Hematopoietic multipotent progenitor cell (in vitro differentiated cells): ENCODE data around the gene SLC7A1. TPM values are rescaled to one million over a fixed set of nuclear protein-coding genes. Genes with fewer than 3 reads are reported as not detected.

Source experiments
- DNase-seq, 3 donors: peaks; one replicate each; pipeline ENCODE4 v3.0.0-alpha.2; 2011 to 2015; ENCODE audit warnings: low read depth in 2 of 3, low spot score in 2 of 3
- total RNA-seq: library from RNA; depleted of rRNA; stranded (reverse); fragments of >200 nt; gene quantifications from one replicate; pipeline ENCODE4 v1.2.3, GENCODE V29; 2012

The SLC7A1 gene
- total RNA-seq, 1 donor: 17.2 TPM

- no peak for DNase-seq
Observed at GRCh38 chr13:29562786-29563438, 32.6 kb downstream of the SLC7A1 start.

DNA sequence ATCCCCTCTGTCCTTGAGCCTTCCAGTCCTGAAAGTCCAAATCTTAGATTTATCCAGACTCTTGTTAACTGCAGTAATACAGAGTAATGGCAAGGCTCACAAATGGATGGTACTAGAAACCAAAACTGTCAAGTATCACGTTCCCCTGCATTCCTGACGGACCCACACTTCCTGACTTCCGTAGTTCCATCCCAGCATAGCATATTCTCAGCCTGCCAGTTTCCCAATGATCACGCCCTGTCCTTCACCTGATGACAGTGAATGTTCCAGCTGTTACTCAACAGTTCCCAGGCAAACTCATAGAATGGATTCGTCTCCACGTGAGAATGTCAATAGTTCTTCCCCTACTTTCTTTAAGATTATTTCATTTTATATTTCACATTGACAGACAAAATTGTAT is 33.6 kb downstream of the SLC7A1 start:
- no peak for DNase-seq

DNA sequence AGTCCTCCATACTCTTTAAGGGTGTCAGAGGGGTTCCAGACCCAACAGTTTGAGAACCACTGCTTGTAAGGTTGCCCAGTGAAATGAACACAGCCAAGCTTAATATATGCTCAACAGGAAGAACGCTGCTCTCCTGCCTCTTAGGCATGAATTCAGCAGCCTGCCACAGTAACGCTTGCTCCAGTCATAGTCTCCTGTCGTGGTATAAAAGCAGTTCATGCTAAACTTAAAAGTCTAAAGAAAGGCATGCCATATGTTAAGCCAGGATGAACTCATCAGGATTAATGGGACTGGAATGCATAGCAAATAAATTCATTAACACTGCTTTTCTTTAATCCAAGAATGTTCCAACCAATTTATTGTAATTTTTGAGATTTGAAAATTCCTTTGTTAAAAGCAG is 38.7 kb downstream of the SLC7A1 start:
- DNase-seq: no peak

GRCh38 chr13:29551214-29551613 is 44.3 kb downstream of the SLC7A1 start:
- no peak for DNase-seq

DNA sequence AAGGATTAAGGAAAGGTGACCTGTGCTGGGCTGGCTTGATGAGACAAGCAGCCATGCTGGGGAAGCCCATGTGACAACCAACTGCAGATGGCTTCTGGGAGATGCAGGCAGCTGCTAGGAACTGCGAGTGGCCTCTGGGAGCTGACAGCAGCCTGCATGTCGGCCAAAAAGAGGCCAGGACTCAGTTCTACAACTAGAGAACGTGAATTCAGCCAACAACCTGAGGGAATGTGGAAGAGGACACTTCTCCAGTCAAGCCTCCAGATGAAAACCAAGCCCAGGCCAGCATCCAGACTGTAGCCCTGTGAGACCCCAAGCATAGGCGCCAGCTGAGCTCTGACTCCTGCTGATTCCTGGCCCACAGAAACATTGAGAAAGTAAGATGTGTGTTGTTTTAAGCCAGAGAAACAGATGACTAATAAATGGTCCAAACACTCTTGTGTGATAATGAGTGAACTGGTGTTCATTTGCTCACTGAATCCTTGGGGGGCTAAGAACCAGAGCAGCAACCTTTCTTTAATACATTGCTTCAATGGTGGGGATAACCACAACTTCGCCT is 45.0 kb downstream of the SLC7A1 start:
- DNase-seq: no peak

DNA sequence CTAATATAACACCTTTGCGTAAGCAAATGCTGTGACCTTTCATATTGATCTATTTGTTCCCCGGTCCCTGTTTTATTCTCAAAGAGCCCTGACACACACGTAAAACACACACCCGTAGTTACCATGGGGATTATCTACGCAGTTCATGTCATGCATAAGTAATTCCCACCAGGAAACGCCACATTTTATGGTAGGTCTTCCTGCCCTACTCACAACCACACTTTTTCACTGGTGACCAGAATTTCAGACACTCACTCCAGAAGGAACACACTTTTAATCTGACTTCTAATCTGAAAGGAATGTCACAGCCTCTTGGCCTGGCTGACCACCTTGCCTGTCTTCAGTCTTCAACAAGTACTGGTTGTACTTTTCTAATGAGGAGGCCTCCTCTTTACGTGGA is 46.8 kb downstream of the SLC7A1 start:
- no peak for DNase-seq

DNA sequence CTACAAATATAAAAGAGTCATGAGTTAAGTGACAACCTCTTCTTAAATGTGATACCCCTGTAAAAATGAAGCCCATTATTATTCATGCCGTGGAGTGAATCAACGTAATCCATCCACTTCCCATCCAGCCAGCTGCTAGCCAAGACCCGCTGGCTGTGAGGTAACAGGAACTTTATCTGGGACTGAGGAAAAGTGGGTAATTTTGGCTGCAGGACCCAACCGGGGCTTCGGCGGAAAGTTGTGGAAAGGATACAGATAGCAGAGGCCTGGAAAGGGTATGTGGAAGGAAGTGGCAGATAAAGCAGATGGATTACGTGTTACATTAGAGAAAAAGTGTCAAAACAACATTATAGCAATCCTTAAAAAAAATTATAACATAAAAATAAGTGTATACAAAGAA is 48.3 kb downstream of the SLC7A1 start:
- DNase-seq: no peak

- no peak for DNase-seq
Observed at GRCh38 chr13:29546662-29547061, 48.8 kb downstream of the SLC7A1 start.

DNA sequence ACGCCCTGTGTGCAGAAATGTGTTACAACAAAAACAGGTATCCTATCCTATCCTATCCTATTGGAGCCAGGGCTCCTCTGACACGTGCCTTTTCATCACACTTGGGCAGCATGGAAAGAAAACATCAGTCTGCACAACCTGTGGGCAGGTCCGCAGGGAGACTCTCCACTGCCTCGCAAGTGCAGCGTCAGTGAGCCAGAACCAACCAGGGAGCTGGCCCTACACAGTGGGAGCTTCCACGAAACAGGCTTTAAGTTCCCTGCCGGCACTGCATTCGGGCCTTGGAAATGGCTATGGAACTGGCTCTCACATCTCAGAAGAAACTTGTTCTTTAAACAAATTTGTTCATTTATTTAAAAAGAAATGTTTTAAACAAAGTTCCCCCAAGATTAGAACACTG is 49.5 kb downstream of the SLC7A1 start:
- DNase-seq: no peak

GRCh38 chr13:29543230-29544215 is 52.0 kb downstream of the SLC7A1 start:
- DNase-seq: peak in 2 of 3 donors; percentile 25 to 26

DNA sequence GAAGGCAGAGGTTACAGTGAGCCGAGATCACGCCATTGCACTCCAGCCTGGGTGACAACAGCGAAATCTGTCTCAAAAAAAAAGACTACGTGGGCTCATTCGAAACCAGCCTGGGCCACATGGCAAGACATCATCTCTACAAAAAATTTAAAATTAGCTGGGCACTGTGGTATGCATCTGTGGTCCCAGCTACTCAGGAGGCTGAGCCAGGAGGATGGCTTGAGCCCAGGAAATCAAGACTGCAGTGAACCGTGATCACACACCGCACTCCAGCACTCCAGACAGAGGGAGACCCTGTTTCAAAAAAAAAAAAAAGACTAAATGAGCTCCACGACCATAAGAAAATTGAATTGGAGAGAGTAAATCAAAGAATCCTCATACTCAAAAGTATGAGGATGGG is 53.1 kb downstream of the SLC7A1 start:
- DNase-seq: no peak

GRCh38 chr13:29541400-29541799 is 54.1 kb downstream of the SLC7A1 start:
- DNase-seq: no peak

DNA sequence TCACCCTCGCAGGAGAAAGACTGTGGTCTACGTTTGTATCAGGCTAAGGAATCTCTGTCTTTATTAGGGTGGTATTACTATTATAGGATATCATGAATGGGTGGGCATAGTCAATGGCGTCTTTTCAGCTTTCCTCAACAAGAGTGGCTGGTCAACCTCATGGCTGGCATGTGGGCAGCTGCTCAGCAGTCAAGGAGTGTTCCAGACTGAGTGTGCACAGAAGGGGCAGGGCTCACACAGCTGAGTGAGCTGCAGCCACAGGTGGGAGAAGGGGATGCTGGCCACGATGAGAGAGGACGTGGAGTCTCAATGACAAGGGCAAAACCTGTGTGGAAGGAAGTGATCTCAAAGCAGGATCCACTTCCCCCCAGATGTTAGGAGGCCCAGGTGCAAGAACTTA is 54.7 kb downstream of the SLC7A1 start:
- no peak for DNase-seq

GRCh38 chr13:29540334-29540733 is 55.2 kb downstream of the SLC7A1 start:
- no peak for DNase-seq

DNA sequence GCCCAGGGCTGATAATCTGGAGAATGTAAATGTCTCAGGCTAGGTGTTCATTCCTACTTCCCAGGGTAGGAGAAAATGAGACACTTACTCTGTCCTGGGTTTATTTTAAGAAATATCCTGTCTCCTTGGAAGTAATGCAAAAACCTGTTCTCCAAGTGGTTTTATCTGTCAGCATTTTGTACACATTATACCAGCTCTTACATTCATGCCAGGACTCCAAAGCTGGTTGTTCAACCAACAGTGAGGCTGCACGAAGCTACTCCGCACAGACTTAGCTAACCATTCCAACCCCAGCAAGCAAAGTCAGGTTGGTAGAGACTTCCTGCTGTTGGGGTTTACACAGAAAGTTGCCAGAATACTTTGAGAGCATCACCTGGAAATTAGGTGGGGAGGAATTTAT is 55.6 kb downstream of the SLC7A1 start:
- DNase-seq: no peak

DNA sequence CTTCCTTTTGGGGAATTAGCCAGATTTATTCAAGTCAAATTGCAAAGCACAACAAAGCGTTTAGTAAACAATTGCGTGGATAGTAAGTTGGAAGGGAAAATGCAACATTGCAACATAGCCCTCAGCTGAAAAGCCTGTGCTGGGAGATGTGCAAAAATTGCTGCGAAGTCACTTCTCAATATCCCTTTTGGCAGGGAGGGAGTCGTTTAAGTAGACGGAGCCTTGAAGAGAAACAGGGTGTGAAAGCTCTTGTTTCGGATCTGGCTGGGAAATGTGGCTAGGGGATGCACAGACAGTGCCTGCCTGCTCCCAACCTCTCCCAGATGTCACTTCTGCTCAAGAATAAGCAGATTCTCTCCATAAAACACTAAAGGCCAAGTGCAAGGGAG is 56.8 kb downstream of the SLC7A1 start:
- no peak for DNase-seq

- no peak for DNase-seq
Observed at GRCh38 chr13:29537736-29538651, 57.5 kb downstream of the SLC7A1 start.

DNA sequence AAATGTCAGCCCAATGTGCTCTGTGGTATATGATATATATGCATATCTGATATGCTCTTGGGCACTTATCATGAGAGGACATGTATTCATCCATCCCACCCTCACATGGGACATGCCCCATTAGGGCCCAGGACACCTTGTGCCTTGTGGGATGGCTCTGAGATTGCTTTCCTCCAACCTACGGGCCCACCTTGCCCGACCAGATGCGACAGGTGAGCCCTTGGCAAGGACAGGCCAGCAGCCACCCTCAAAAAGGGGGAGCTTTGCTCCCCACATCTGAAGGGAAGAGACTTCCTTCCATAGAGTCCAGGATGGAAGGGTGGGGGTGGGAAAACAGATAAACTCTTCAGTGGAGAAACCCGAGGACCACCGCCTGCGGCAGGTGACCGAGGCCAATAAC is 58.6 kb downstream of the SLC7A1 start:
- no peak for DNase-seq

DNA sequence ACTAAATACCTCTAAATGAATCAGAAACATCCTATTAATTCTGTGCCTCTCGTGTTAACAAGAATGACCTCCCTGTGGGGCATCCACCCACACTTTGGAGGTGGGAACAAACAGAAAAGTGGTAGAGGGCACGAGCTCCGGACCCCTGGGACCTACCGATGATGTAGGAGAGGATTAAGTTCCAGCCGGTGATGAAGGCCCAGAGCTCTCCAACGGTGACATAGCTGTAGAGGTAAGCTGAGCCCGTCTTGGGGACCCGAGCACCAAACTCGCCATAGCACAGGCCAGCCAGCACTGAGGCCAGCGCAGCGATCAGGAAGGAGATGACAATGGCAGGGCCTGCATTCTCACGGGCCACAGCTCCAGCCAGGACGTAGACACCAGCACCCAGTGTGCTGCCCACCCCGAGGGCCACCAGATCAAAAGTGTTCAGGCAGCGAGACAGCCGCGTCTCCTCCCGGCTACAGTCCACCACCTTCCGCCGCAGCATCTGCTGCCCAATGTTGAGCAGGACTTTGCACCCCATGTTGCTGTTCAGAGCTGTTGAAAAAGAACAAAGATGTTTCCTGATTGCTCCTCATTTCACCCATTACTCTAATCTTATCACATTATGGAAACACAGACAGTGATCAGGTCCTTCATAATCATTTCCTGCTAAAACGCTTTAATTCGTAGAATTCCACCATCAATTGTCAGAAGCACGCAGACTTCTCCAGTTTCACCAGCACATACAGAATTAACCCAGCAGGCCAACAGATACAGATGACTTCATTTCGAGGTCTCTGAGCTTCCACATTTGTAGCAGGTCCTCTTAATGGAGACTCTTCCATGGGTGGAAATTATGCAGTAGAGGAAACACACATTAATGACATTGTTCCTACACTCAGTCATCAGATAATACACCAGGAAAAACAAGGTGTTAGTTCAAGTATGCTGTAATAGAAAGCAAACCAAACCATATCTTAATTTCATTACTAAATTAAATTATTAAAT is 59.5 kb downstream of the SLC7A1 start:
- no peak for DNase-seq
